ENCODE data around the gene MAGI3. TPM values are rescaled to one million over a fixed set of nuclear protein-coding genes. Genes with fewer than 3 reads are reported as not detected.

MAGI3 gene
- total RNA-seq, 6 experiments from 2014 or later, result 8.5 to 14.5 (median 12.3) TPM

DNA sequence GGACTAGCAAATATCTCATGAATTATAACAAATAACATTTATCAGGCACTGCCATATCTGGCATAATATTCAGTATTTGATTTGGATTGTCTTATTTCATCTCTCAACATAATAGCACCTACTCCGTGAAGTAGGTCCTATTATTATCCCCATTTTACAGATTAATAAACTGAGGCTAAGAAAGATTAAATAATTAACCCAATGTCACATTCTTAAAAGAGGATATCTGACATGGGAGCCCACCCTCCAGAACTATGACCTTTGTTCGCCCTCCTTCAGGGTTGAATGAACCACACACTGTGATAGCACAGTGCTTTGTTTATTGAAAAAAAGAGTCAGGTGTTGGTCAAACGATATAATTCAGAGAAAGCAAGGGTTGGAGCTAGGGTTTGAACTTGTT, 19.4 kb upstream of the MAGI3 start:
- Histone ChIP-seq H3K4me3 (no peak overlapping the region), H3K27ac (no peak overlapping the region), H3K36me3 (no peaks in the 10 kb centered on the region), H3K27me3 (no peaks in the 10 kb centered on the region), H3K9me3 (no peaks in the 10 kb centered on the region), H3K4me1 (no peaks in the 10 kb centered on the region)
- 52% methylated on average over 3 of the region's 3 CpGs for WGBS (ENCODE audit: insufficient coverage, low coverage, low lambda C conversion rate, missing lambda C conversion rate)
- intact Hi-C loops (cut with DNase I), result no loop called here
- ATAC-seq (no peak), DNase-seq (no peak)
- TF ChIP-seq CTCF (IDR thresholded peaks at IDR 0.05) (no peak), POLR2A (IDR thresholded peaks at IDR 0.05) (no peak)

GRCh38 chr1:113372546-113372945, 17.8 kb upstream of the MAGI3 start:
- Histone ChIP-seq H3K27me3 (no peaks in the 10 kb centered on the region), H3K27ac (no peak overlapping the region), H3K36me3 (no peaks in the 10 kb centered on the region), H3K9me3 (no peaks in the 10 kb centered on the region), H3K4me1 (no peaks in the 10 kb centered on the region), H3K4me3 (no peak overlapping the region)
- TF ChIP-seq POLR2A (IDR thresholded peaks at IDR 0.05) (no peak), CTCF (IDR thresholded peaks at IDR 0.05) (no peak)
- ATAC-seq (no peak), DNase-seq (no peak)
- intact Hi-C loops (cut with DNase I), result no loop called here
- 66% methylated on average over 2 of the region's 2 CpGs for WGBS (ENCODE audit: insufficient coverage, low coverage, low lambda C conversion rate, missing lambda C conversion rate)

DNA sequence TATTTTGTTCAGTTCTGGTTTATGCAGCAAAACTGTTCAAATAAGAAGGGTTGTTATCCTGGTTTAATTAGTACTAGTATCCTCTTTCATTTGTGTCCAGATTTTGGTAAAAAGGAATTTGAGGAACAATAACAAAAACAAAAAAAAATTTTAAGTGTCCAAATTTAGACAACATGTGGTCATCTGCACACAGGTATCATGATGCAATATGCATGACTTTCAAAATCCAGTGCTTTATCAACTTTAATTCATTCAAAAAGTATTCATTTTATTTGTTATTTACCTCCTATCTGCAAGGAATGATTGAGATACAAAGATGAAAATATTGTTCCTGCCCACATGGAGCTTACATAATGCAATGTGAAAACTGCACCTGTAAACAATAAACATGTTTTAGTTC, 16.7 kb upstream of the MAGI3 start:
- ATAC-seq, result no peak
- TF ChIP-seq POLR2A (IDR thresholded peaks at IDR 0.05), result no peak
- no peak for TF ChIP-seq CTCF (IDR thresholded peaks at IDR 0.05)

DNA sequence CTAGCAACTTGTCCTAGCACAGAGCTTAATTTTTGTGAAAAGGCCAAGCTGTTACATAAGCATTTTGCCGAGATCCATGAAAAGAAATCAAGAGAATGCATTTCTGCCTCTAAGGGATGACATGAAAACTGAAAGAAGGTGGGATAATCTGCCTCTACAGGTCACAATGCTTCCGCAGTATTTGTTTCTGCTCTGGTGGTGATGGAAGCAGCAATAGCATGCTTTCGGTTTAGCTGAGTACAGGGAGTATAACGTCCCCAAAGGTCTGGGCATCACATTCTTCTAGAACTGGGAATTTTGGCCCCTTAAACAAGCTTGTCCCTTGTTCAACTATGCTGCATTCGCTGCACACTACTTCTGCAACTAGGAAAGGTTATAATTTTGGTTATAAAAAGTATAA, 14.4 kb upstream of the MAGI3 start:
- intact Hi-C loops (cut with DNase I), result no loop called here
- DNase-seq, result no peak

More for the DNA sequence above, 16.7 kb upstream of the MAGI3 start:
- Histone ChIP-seq H3K36me3 (no peaks in the 10 kb centered on the region), H3K9me3 (no peaks in the 10 kb centered on the region), H3K27me3 (no peaks in the 10 kb centered on the region), H3K4me1 (no peaks in the 10 kb centered on the region), H3K27ac (no peak overlapping the region), H3K4me3 (no peak overlapping the region)
- DNase-seq, result no peak
- intact Hi-C loops (cut with DNase I), result no loop called here

More for the DNA sequence above, 14.4 kb upstream of the MAGI3 start:
- no peak for ATAC-seq
- no peak for TF ChIP-seq CTCF (IDR thresholded peaks at IDR 0.05)
- no peak for TF ChIP-seq POLR2A (IDR thresholded peaks at IDR 0.05)
- Histone ChIP-seq H3K36me3 (no peaks in the 10 kb centered on the region), H3K4me1 (no peaks in the 10 kb centered on the region), H3K27ac (no peak overlapping the region), H3K9me3 (no peaks in the 10 kb centered on the region), H3K4me3 (no peak overlapping the region), H3K27me3 (no peaks in the 10 kb centered on the region)
- 77% methylated on average over 5 of the region's 5 CpGs for WGBS (ENCODE audit: insufficient coverage, low coverage, low lambda C conversion rate, missing lambda C conversion rate)
